ENCODE data around the gene TOLLIP.
"Not testable (repeated sequence)": the region's sequence is repeated elsewhere in the genome, so short reads cannot be mapped to it uniquely, and the experiment has no call there.

Gene TOLLIP

GRCh38 chr11:1345737-1346513, 36.5 kb upstream of the TOLLIP start:
- DNase-seq, result peak in 2 of 10 donors; percentile 39 to 77
- intact Hi-C loops (cut with DNase I), result no loop called here

GRCh38 chr11:1344056-1344635, 34.7 kb upstream of the TOLLIP start:
- DNase-seq, result peak in 2 of 10 donors; percentile 41 to 77
- intact Hi-C loops (cut with DNase I), result no loop called here

- intact Hi-C loops (cut with DNase I), result no loop called here
Measured at GRCh38 chr11:1343391-1344055, 34.1 kb upstream of the TOLLIP start.

GRCh38 chr11:1342946-1343345, 33.5 kb upstream of the TOLLIP start:
- intact Hi-C loops (cut with DNase I), result no loop called here

More at GRCh38 chr11:1343391-1344055, 34.1 kb upstream of the TOLLIP start:
- peak in 2 of 10 donors; percentile 31 to 64 for DNase-seq

DNA sequence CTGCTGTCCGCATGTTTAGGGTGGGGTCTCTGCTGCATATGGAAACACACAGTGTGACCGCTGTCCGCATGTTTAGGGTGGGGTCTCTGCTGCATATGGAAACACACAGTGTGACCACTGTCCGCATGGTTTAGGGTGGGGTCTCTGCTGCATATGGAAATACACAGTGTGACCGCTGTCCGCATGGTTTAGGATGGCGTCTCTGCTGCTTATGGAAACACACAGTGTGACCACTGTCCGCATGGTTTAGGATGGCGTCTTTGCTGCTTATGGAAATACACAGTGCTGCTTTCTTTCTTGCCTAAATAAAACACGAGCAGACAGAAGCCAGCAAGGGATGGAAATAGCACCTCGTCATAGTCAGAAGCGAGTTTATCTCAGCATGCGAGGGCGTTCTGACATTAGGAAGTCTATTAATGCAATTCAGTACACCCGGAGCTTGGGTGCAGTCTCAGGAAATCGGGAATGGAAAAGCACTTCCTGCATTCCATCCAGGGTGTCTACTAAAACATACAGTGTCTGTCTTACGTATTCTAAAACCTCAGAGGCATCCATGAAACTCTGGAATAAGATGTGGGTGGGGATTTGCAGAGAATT, 32.6 kb upstream of the TOLLIP start:
- DNase-seq, result peak in 3 of 10 donors; percentile 34 to 78 (median 67)
- intact Hi-C loops (cut with DNase I), result no loop called here

More at GRCh38 chr11:1342946-1343345, 33.5 kb upstream of the TOLLIP start:
- DNase-seq, result peak in 1 of 10 donors; percentile 54

- DNase-seq; intact Hi-C loops (cut with DNase I): not testable (repeated sequence)
Measured at GRCh38 chr11:1341226-1341625, 31.8 kb upstream of the TOLLIP start.

- intact Hi-C loops (cut with DNase I), result no loop called here
- no peak for DNase-seq
Measured at GRCh38 chr11:1340111-1340510, 30.7 kb upstream of the TOLLIP start.

DNA sequence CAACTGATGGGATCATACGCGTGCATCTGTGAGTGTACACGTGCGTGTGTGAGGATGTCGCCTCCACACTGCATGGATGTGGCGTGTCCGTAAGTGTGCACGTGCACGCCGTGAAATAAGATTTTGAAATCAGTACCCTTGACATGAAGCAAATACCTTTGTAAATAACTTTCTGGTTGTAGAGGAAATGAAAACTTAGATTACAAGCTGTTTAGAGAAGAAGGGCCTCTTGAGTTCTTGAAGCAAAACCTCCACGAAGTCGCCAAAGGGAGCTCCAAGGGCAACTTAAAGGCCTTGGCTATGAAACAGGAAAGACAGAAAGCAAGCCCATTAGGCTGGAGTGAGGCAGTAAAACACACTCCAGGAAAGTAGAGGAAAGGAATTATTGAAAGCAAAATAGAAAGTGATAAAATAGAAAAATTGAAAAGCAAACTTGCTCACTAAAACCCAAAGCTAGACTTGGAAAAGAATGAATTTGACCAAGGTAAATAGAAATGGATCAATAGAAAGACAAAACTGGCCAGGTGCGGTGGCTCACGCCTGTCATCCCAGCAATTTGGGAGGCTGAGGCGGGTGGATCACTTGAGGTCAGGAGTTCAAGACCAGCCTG, 29.7 kb upstream of the TOLLIP start:
- DNase-seq, result no peak
- intact Hi-C loops (cut with DNase I), result no loop called here

- intact Hi-C loops (cut with DNase I), result no loop called here
Measured at GRCh38 chr11:1338201-1339065, 29.0 kb upstream of the TOLLIP start.

DNA sequence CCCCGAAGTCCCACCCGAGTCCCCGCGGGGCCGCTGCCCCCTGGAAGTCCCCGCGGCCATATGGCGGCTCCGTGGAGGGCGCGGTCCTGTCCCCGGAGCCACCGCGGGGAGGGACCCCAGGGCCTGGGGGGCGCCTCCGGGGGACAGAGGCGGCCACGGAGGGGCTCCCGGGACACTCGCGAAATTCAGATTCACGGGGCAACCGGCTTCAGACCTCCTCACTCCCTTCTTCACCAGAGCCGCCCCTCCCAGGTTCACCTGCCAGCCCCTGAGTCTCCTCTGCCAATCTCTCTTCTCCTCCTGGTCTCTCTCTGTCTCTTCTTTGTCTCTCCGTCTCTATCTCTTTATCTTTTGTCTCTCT, 28.2 kb upstream of the TOLLIP start:
- intact Hi-C loops (cut with DNase I), result loop anchor here (2.0 kb wide), 2 partner anchors 29 to 51 kb away; partner anchors contain the start of genes BRSK2 and TOLLIP
- DNase-seq, result no peak

More at GRCh38 chr11:1338201-1339065, 29.0 kb upstream of the TOLLIP start:
- DNase-seq, result no peak

GRCh38 chr11:1336836-1337646, 27.6 kb upstream of the TOLLIP start:
- intact Hi-C loops (cut with DNase I), result loop anchor here (2.0 kb wide), 2 partner anchors 28 to 52 kb away; partner anchors contain the start of genes BRSK2 and TOLLIP
- peak in 4 of 10 donors; percentile 24 to 91 (median 32) for DNase-seq

DNA sequence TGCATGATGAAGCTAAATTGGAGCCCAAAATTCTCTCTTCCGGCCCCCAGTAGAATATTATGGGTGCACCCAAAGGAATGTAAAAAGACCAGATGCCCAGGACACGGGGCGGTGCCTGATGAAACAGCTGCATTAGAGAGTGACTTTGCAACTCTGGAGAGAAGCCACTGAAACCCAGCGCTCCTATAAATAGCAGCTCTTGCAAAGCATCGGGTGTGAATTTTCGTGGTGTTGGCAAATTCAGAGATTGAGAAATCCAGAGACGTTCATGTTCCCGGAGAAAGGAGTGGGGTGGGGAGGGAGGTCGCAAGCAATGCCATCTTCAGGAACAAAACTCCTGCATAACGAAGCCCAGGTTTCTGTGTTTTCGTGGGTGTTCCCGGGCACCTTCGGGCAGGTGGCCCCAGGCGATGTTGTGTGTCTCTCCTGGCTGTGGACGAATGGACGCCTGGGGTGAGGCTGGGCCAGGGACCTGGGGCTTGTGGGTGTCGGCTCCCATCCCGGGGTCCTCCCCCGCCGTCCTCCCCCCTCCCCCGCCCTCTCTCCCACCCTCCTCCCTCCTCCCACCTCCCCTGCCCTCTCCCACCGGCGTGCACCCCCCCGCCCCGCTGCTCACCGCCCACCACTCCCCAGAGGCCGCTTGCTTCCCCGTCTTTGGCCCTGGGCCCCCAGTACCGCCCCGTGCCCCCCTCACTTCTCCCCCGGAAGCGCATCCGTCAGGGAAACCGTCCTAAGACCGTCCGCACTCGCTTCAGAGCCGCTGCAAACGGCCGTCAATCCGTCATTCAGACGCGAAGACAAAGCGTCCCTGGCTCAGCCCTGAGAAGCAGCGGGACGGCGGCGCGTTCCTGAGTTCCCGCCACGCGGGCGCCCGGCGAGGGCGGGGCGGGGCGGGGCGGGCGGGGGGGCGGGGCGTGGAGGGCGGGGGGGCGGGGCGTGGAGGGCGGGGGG, 26.7 kb upstream of the TOLLIP start:
- peak in 5 of 10 donors; percentile 44 to 93 (median 61) for DNase-seq
- intact Hi-C loops (cut with DNase I), result loop anchor here (2.0 kb wide), 2 partner anchors 27 to 53 kb away; partner anchors contain the start of genes BRSK2 and TOLLIP

- DNase-seq, result no peak
Measured at GRCh38 chr11:1335264-1335810, 25.9 kb upstream of the TOLLIP start.

DNA sequence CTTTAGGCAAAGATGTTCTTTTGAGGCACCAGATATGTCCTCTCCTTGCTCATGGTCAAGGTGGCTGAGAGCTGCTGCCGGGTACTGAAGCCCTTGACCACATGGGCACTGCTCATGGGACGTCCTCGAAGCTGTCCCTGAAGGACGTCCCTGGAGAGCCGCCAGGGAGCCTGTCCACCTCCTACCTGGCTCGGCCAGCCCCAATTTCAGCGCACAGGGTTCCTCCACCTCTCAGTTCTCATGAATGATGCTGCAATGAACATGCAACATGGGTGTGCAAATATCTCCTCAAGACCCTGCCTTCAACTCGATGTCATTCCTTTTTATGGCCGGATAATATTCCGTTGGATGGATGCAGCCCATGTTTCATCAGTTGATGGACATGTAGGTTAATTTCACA, 24.4 kb upstream of the TOLLIP start:
- intact Hi-C loops (cut with DNase I), result no loop called here
- DNase-seq, result no peak

More at GRCh38 chr11:1335264-1335810, 25.9 kb upstream of the TOLLIP start:
- intact Hi-C loops (cut with DNase I), result no loop called here

- no peak for DNase-seq
Measured at GRCh38 chr11:1333091-1333772, 23.8 kb upstream of the TOLLIP start.

DNA sequence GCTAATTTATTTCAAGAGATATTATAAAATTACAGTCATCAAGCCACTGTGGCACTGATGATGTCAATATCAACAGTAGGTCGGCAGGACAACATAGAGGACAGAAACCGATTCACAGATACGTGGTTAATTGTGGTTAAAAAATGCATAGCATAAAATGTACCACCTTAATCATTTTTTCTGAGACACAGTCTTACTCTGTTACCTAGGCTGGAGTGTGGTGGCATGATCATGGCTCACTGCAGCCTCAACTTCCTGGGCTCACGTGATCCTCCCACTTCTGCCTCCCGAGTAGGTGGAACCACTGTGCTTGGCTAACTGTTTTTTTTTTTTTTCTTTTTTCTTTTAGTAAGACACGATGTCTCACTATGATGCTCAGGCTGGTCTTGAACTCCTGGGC, 21.0 kb upstream of the TOLLIP start:
- DNase-seq, result no peak
- intact Hi-C loops (cut with DNase I), result no loop called here

More at GRCh38 chr11:1333091-1333772, 23.8 kb upstream of the TOLLIP start:
- intact Hi-C loops (cut with DNase I), result no loop called here

All from posterior cingulate gyrus (tissue), 11 donors.